A549 (cell line): ENCODE data around the gene OR8A1.

Experiments used
- CTCF ChIP-seq: fragments of >200 bp; sonication (Bioruptor Twin); formaldehyde crosslinking; IDR thresholded peaks from 3 replicates; pipeline ENCODE4 v1.5.1; 2016
- JUN ChIP-seq, 2 experiments: fragments of >200 bp; sonication (Bioruptor Twin); formaldehyde crosslinking; IDR thresholded peaks; 2 replicates in 1 of 2; 3 replicates in 1 of 2; pipeline ENCODE4 v1.6.1; 2016 to 2017

- no peak for TF ChIP-seq JUN (IDR thresholded peaks at IDR 0.05)
- TF ChIP-seq CTCF: no peak
Measured at GRCh38 chr11:124569697-124570096, at the start of gene OR8A1.
